OCI-LY3 (cell line): ENCODE data around the gene TSN.

Source experiments
- CTCF ChIP-seq: fragments of 200-600, 300-600 bp; sonication (generic); IDR thresholded peaks from 2 replicates; pipeline ENCODE4 v1.5.1; 2014; ENCODE audit warnings: antibody characterized with exemption, low read length, low read depth
- EZH2phosphoT487 ChIP-seq: fragments of 200-600 bp; shearing (Covaris generic); IDR thresholded peaks from 2 replicates; pipeline ENCODE4 v1.6.1; 2018; ENCODE audit warnings: antibody characterized with exemption, mixed run types, low read depth

DNA sequence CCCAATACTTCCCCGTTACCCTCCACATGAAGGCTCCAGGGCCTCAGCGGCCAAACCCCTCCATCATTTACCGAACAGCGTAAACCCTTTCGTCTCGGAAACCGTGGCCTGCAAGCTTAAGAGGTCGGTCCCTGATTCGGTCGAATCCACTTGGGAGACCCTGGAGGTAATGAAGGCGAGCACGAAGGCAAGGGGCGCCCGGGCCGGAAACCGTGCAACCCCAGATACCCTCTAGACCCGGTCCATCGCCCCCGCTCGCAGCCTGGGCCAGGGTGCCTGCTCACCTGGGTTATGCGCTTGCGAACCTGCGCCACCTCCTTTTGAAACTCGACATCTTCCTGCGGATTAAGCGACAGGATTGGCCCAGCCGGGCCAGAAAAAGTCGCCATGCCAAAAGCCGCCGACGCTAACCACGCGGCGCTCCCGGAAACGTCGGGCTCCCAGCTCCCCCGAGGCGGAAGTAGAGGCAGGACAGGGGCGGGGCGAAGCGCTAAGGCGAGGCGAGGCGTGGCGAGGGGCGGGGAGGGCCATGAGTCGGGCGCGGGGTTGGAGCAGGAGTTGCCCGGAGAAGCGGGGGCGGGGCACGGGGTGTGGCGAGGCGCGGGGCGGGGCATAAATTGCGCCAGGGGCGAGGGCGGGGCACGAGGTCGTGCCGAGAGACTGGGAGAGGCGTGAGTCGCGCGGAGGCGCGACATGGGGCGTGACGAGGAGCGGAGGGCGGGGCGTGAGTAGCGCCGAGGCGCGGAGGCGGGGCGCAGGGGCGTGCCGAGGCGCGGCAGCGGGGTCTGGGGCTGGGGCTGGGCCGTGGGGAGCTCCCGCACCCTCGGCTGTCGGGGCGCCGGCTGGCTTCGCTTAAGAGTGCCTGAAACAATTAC is 18.8 kb upstream of the TSN start, which contains the start of gene NIFK:
- no peak for TF ChIP-seq CTCF
- TF ChIP-seq EZH2phosphoT487 = no peak
